AG08396 (cell line): ENCODE data around the gene PRKAB1.
"Not testable (repeated sequence)": the region's sequence is repeated elsewhere in the genome, so short reads cannot be mapped to it uniquely, and the experiment has no call there.

Experiments used
- DNase-seq: peaks from one replicate; pipeline ENCODE4 v3.0.0; 2012; ENCODE audit warnings: low spot score, mixed read lengths

PRKAB1 gene

GRCh38 chr12:119684711-119685369 lies 16.9 kb downstream of the PRKAB1 start:
- no peak for DNase-seq

- no peak for DNase-seq
These were observed 17.4 kb downstream of the PRKAB1 start for GRCh38 chr12:119685375-119685774.

- no peak for DNase-seq
These were observed 18.4 kb downstream of the PRKAB1 start for GRCh38 chr12:119686355-119686754.

- no peak for DNase-seq
These were observed 18.8 kb downstream of the PRKAB1 start for GRCh38 chr12:119686776-119687175.

GRCh38 chr12:119687406-119687805 lies 19.5 kb downstream of the PRKAB1 start:
- DNase-seq = no peak

- DNase-seq = no peak
These were observed 19.9 kb downstream of the PRKAB1 start for GRCh38 chr12:119687879-119688278.

- DNase-seq = no peak
These were observed 22.1 kb downstream of the PRKAB1 start for GRCh38 chr12:119689935-119690500.

DNA sequence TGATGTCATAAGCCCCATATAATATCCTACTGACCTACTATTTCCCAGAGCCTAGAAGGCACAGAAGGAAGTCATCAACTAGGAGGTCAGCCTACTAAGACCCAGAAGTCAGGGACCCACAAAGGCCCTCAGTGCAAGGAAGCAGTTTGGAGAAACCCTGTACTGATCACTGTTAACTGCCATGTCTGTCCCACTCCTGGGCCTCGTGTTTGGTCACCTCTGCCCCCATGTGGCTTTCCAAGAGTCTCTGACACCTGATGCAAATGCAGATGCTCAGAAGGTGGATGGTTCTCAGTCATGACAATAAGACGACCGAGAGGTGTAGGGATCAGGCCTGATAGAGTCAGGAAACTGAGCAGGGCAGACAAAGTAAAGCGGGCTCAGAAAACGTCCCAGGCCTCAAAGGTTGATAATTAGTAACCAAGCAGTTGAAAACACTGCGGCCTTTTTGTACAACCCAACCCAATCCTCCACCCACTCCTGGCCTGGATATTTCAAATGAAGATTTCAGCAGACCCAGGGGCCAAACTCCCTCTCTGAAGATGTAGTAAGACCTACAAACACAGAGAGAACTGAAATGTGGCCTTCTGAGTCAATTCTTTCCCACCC lies 23.4 kb downstream of the PRKAB1 start:
- no peak for DNase-seq

DNA sequence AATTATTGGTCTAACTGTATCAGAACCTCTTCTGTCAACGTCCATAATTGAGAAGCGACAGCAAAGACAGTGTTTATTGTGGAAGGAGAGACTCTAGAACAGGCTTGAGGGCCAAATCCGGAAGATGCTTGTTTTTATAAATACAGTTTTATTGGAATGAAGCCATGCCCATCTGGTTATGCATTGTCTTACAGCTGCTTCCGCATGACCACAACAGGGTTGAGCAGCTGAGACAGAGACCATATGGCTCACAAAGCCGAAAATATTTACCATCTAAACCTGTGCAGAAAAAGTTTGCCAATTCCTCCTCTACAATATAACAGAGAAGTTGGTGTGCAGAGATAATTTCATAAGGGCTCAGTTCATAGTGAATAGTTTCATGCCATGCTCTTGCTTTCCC lies 24.5 kb downstream of the PRKAB1 start:
- DNase-seq = no peak

GRCh38 chr12:119692997-119693396 lies 25.1 kb downstream of the PRKAB1 start:
- DNase-seq = peak; percentile 75

DNA sequence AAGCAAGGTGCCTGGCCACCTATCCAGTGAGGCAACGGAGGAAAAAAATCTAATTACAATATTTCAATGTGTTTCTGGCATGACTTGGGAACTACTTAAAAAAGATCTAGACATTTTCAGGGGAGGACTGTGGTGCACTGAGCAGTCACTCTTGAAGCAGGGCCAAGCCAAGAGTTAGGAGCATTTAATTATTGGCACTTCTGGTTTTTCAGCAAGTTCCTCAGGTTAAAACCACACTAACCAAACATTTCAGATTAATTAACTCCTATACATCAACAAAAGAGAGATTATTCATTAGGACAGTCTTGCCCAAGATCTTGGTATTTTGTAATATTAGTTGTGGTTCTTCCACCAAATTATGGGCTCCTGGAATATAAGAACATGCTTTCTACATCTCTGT lies 25.6 kb downstream of the PRKAB1 start:
- DNase-seq = no peak

GRCh38 chr12:119694111-119694510 lies 26.2 kb downstream of the PRKAB1 start:
- DNase-seq = no peak

DNA sequence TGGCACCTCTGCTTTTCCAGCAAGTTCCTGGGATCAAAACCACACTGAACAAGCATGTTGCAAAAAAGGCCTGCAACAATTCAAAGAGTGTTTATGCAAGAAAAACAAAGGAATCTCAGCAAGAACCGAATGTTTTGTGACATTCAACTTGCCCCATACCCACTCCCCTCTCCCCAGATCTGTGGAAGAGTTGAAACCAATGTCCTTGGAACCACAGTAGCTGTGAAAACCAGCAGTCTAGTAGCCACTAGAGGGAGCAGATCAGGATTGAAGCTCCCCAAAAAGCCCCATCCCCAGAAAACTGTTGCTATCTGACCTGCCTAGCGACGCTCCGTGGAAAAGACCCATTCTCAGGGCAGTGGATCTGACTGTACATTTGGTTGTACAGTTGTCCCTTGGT lies 27.1 kb downstream of the PRKAB1 start:
- DNase-seq = no peak

DNA sequence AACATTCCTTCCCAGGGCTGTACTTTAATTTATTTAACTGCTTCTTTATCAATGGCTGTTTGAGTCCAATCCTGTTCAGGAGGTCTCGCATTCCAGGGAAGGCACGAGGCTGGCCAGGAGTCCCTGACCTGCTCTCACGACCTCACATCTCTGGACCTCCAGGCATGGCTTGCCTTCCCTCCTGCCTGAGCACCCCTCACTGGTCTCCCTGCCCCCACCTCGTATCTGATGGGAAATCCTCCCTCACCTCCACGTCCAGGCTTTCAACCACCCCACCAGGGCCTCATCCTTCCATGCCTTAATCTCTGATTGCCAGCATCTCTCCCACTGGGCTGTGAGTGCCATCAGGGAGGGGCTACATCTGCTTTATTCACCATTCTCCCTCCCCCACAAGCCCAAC lies 29.0 kb downstream of the PRKAB1 start:
- DNase-seq = no peak

DNA sequence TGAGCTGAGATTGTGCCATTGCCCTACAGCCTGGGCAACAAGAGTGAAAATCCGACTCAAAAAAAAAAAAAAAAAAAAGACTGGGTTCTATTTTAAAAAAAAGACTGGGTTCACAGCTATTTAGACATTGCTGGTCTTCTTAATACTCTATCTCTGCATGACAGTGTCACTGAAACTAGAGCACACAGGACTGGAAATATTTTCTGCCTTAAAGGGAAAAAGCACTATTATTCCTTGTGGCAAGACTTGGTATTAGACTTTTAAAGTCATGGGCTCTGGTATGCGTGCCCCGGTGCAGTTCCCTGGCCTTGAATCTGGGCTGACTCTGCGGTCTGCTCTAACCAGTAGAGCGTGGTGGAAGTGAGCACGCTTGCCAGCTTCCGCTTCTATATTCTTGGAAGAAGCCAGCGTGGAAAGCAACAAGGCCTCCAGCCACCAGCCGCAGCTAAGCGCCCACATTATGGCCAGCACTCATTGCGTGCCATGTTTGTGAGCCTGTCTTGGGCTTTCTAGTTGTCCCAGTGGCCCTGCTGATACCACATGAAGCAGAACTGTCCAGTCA lies 31.3 kb downstream of the PRKAB1 start:
- DNase-seq = no peak

GRCh38 chr12:119700078-119700477 lies 32.1 kb downstream of the PRKAB1 start:
- no peak for DNase-seq

GRCh38 chr12:119704065-119704747 lies 36.3 kb downstream of the PRKAB1 start:
- DNase-seq = peak; percentile 19

GRCh38 chr12:119705182-119705581 lies 37.2 kb downstream of the PRKAB1 start:
- no peak for DNase-seq

- not testable (repeated sequence) for DNase-seq
These were observed 38.5 kb downstream of the PRKAB1 start for GRCh38 chr12:119706427-119706826.

DNA sequence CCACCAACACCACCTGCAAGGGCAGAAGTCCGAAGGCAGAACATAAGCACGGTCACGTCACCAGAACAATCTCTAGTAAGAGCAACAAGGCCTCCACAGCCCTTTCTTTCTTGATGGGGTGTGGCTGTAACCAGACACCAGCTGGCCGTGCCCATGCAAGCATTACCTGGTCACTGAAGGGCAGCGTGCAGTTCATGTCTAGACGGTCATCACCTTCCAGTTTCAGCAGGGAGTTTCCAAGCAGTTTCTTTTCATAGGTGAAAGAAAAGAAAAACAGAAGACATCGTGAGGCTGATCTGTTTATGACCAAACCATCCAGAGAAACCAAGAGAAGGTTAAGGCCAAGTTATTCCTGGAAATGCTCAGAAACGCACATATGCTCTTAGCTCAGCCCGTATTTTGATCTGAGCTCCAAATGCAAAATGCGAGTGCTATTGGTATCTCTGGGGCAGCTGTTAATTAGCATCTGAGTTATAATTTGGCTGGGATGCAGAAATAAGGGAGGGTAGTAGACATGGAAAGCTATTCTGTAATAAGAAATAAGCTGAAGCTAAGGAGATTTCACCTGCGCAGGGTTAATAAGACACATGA lies 42.5 kb downstream of the PRKAB1 start:
- no peak for DNase-seq

GRCh38 chr12:119710965-119711551 lies 43.1 kb downstream of the PRKAB1 start:
- DNase-seq = no peak

- no peak for DNase-seq
These were observed 43.8 kb downstream of the PRKAB1 start for GRCh38 chr12:119711693-119712092.
